ENCODE data around the gene CHMP5.

The CHMP5 gene

GRCh38 chr9:33244137-33244784 is 20.6 kb upstream of the CHMP5 start:
- DNase-seq (ENCODE audit: low read depth in 2 of 2) = no peak

DNA sequence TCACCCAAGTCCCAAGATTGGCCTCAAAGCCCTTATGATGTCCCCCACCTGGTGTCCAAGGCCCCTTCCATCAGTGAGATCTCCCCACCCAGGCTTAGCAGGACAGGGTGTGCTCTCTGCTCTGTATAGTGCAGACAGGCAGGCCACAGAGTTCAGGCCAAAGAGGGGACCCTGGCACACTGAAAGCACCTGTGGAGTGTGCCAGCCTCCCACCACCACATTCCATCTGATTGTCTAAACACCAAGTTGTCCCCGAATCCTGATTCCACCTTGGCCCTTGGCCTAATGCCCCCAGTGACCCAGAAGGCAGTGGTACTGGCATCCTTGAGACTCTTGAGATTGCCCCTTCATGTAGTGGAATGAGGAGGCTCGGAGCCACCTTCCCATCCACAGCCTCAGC is 19.5 kb upstream of the CHMP5 start:
- no peak for DNase-seq (ENCODE audit: low read depth in 2 of 2)

GRCh38 chr9:33246269-33246860 is 18.5 kb upstream of the CHMP5 start:
- no peak for DNase-seq (ENCODE audit: low read depth in 2 of 2)

DNA sequence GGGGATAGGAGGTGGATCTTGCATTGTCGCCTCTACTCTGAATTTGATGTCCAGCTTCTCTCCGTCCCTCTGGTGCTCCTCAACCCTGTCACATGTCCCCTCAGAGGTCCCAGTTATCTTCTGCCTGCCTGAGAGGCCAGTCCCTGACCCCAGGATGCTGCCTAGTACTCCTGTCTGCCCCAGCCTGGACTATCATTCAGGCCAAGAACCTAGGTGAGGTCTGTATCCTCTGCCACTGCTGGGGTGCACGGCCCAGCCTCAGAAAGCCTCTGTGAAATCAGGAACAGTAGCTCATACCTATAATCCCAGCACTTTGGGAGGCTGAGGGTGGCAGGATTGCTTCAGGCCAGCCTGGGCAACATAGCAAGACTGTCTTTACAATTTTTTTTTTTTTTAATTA is 16.2 kb upstream of the CHMP5 start:
- no peak for DNase-seq (ENCODE audit: low read depth in 2 of 2)

DNA sequence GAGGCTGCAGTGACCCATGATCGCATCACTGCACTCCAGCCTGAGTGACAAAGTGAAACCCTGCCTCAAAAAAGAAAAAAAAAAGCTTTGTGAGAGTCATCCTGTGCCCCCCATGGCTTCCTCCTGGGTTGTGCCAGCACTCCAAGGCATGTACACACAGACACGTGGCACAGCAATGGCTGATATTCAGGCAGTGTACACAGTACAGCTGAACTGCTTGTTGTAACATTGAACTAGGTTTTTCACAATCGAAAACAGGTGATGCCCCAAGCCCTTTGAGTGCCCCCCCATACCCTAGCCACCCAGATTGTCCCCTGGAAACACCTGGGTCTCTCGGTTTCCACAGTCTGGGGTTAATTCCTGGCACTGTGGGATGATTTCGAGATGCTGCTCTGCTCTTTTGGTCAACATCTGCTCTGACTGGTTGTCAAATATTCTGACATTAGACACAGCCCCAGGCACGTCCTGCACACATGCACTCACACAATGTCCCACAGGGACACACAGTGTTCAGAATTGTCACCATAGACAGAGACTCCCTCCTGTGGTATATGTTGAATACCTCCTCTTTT is 15.7 kb upstream of the CHMP5 start:
- DNase-seq (ENCODE audit: low read depth in 2 of 2) = no peak

DNA sequence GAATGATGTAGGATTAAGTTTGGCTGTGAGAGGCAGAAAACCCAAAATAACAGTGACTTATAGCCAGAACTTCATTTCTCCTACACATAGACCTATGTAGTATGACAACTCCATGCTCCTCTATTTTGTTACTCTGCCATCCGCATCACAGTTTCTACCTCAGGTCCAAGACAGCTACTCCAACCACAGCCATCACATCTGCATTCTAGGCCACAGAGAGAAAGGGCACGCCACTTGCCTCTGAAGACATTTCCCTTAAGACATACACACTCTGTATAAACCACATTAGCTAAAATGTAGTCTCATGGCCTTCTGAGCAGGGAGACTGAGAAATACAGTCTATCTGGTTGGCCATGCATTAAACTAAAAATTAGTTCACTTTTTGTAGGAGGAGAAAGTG is 14.9 kb upstream of the CHMP5 start:
- no peak for DNase-seq (ENCODE audit: low read depth in 2 of 2)

GRCh38 chr9:33250458-33250995 is 14.3 kb upstream of the CHMP5 start:
- no peak for DNase-seq (ENCODE audit: low read depth in 2 of 2)

DNA sequence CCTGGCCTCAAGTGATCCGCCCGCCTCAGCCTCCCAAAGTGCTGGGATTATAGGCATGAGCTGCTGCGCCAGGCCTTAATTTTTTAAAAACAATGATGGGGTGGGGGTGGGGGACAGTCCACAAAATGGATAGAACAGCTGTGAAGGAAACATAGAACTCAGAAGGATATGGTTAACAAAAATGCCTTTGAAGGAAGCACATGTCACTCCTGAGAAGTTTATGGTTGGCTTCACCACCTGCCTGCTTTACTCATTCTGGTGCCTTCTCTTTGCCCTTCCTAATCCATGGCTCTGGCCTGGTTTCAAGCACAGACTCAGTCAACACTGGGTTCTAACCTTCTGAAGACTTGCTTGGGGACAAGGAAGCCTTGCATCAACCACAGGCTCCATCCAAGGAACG is 10.6 kb upstream of the CHMP5 start:
- no peak for DNase-seq (ENCODE audit: low read depth in 2 of 2)

DNA sequence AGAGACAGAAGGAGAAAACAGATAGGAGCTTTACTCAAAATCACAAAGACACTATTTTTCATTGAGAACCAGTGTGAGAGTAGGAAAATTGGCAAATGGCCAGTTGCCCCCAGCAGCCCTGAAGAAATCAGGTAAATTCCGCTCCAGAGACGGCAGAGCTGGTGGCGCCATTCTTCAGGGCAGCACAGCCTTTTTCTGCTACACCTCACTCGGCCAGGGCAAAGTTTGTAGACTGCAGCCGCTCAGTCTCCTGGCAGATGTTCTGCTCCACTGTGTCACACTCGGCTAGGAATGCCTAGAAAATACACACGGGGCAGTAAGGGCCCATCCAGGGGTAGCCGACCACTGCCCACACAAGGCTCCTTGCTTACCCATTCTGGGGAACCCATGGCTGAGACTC is 9.8 kb upstream of the CHMP5 start:
- no peak for DNase-seq (ENCODE audit: low read depth in 2 of 2)

- no peak for DNase-seq (ENCODE audit: low read depth in 2 of 2)
Measured at GRCh38 chr9:33255471-33255870, 9.4 kb upstream of the CHMP5 start.

DNA sequence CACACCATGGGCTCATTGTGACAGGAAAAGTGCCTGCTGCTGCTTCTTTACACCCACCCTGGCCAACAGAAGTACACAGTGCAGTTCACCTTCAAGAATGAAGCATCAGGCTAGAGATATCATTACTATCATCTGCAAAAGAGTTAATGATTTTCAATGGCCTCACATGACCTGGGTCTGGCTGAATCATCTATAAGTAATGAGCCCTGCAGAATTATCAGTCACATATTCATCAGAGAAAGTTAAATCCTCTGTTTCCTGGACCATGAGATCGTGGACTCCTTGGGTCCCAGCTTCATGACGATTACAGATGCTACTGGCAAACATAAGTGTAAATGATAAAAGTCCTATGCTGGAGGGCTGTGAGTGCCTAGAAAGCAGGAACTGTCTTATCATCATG is 8.6 kb upstream of the CHMP5 start:
- DNase-seq (ENCODE audit: low read depth in 2 of 2) = no peak

DNA sequence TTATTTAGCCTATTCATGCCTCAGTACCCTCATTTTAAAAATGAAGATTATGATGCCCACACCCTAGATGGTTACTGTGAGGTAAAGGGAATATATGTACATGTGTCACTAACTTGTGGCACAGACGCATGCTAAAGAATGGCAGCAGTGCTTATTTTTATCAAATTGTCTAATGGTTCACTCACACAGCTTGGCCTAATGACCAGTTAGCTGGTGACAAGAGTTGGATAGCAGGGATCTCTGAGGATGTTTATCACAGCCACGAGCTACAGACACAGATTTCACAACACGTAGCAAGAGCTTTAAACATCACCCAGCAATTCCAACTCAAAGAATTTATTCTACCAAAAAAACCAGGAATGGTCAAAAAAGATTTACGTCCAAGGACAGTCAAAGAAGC is 7.6 kb upstream of the CHMP5 start:
- no peak for DNase-seq (ENCODE audit: low read depth in 2 of 2)

- DNase-seq (ENCODE audit: low read depth in 2 of 2) = no peak
Measured at GRCh38 chr9:33260372-33260771, 4.5 kb upstream of the CHMP5 start.

DNA sequence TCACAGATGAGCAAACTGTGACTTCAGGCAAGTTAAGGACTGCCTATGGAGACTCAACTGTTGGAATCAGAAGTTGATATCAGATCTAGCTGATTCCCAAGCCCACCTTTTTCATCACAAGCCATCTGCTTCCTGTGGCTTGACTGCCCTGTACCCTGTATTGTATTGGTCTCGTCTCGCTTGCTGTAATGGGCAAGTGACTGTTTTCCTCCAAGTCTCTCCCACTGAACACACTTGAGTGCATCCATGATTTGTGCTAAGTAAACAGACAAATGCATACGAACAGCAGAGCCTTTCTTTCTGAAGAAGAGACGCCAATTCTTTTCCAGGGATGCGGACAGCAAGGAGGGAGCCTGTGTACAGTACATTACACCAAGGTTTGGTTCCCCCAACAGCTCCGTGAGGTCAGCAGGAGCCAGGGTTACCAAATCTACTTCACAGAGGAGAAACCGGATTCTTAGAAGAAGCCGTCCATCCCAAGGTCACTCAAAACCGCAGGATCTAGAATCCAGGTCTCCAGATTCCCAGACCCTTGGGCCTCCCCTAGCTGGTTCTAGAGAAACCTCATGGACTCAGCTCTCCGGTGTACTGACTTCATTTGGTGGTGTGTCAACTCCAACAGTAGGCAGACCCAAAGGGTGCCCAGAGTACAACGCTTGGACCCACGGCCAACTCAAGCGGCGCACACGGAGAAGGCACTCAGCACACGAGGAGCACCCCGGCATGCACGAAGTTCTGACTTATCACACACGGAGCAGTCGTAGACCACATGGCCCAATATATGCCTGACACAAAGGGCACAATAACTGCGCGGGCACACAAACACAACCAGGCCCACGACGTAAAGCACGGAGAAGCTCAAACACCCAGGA is 1.5 kb upstream of the CHMP5 start:
- peak in 1 of 2 donors; percentile 10 for DNase-seq (ENCODE audit: low read depth in 2 of 2)

DNA sequence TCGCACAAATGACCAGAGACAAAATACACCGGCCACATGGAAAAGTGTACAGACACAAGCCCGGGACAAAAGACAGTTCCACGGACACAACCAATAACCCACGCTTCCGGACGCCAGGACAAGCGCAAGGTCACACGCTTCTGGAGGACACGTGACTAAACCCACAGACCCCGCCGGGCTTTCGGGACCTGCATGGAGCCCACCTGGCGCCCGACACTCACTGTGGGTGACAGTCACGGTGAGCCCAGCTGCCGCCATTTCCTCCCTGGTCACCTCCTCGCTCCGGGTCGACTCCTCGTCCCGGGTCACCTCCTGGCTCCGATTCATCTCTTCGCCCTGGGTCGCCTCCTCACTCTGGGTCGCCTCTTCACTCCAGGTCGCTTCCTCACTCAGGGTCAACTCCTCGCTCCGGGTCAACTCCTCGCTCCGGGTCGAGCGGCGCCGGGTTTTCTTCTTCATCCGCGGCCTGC is 811 bp upstream of the CHMP5 start:
- peak in 1 of 2 donors; percentile 18 for DNase-seq (ENCODE audit: low read depth in 2 of 2)

GRCh38 chr9:33265211-33265865 is 489 bp downstream of the CHMP5 start:
- no peak for DNase-seq (ENCODE audit: low read depth in 2 of 2)

DNA sequence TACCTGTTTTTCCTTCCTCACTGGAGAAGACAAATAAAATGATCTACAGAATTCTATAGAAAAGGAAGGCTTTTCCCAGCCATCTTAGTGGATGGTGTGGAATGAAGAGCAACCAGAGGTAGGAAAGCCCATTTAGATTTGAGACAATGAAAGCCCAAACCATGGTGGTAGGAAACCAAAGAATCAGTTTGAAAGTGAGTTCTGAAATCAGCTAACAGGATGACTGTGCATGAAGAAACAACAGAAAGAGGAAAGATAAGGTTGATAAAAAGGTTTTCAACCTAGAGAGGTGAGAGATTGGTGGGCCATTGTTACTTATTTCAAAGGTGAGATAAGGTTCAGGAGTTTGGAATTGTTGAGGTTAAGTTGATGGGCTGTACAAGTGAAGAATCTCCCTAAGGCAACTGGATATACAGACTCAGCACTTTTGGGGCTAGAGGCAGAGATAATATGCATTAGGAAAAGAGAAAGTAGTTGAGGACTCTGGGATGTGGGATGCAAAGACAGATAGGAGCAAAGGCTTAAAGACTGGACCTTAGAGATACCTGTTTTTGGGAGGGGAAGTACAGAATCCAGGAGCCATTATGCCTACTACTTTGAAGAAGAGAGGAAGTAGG is 2.4 kb downstream of the CHMP5 start:
- DNase-seq (ENCODE audit: low read depth in 2 of 2) = no peak

DNA sequence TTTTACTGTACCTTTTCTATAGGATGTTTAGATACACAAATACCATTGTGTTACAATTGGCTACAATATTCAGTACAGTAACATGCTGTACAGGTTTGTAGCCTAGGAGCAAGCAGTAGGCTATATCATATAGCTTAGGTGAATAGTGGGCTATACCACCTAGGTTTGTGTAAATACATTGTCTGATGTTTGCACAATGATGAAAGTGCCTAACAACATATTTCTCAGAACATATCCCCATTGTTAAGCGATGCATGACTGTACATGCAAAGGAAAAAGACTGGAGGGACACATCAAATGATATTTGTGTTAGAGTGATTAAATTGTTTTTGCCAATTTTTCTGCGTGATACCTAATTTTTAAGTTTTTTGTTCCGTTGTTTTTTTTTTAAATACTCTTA is 5.3 kb downstream of the CHMP5 start:
- DNase-seq (ENCODE audit: low read depth in 2 of 2) = no peak

DNA sequence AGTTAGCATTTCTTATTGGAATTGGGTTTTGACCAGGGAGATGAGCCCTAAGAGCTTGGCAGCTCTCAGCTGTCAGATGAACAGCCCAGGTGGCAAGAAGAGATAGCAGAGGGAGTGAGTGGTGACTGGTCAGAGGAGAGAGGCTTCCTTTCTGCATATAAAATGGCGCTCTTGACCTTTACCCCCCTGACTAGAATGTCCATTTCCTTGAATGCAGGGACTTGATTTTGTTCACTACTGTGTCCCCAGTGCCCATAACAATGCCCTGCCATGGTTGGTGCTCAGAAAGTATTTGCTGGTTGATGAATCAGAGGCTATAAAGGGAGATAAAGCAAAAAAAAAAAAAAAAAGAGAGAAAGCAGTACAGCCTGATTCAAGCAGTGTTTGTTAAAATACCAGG is 7.2 kb downstream of the CHMP5 start:
- no peak for DNase-seq (ENCODE audit: low read depth in 2 of 2)

GRCh38 chr9:33273266-33273971 is 8.6 kb downstream of the CHMP5 start:
- no peak for DNase-seq (ENCODE audit: low read depth in 2 of 2)

- no peak for DNase-seq (ENCODE audit: low read depth in 2 of 2)
Measured at GRCh38 chr9:33273972-33274328, 9.1 kb downstream of the CHMP5 start.

Data from stimulated activated CD4-positive, alpha-beta T cell treated with anti-CD3 and anti-CD28 coated beads, Interleukin-1b, Interleukin-23, amount 100 ng/mL, for 4 hours (primary cell).